HL-60/S4 treated with retinoic acid at 250 ng/mL for 4 days and 3 days (cell line): ENCODE measurements around the gene COPE.

Source experiments
- in situ Hi-C: fragments of 300-500 bp; cut with MboI; formaldehyde crosslinking; loops from 2 replicates; pipeline ENCODE4 v1.7.0; 2022; ENCODE audit warnings: low sequenced_read_pairs

COPE gene

GRCh38 chr19:18868380-18869022, 50.7 kb downstream of the COPE start:
- in situ Hi-C loops, result no loop called here

- in situ Hi-C loops, result no loop called here
Observed at GRCh38 chr19:18867751-18868150, 51.4 kb downstream of the COPE start.

GRCh38 chr19:18867199-18867598, 52.0 kb downstream of the COPE start:
- in situ Hi-C loops, result no loop called here

- in situ Hi-C loops, result no loop called here
Observed at GRCh38 chr19:18866800-18867123, 52.4 kb downstream of the COPE start.

- in situ Hi-C loops, result no loop called here
Observed at GRCh38 chr19:18865973-18866799, 53.0 kb downstream of the COPE start.

- in situ Hi-C loops, result no loop called here
Observed at GRCh38 chr19:18865106-18865972, 53.8 kb downstream of the COPE start.

GRCh38 chr19:18863843-18864362, 55.3 kb downstream of the COPE start:
- in situ Hi-C loops, result no loop called here

GRCh38 chr19:18862976-18863842, 56.0 kb downstream of the COPE start:
- in situ Hi-C loops, result no loop called here

GRCh38 chr19:18861917-18862316, 57.3 kb downstream of the COPE start:
- in situ Hi-C loops, result no loop called here

- in situ Hi-C loops, result no loop called here
Observed at GRCh38 chr19:18861235-18861634, 58.0 kb downstream of the COPE start.

GRCh38 chr19:18860725-18861124, 58.5 kb downstream of the COPE start:
- in situ Hi-C loops, result no loop called here

- in situ Hi-C loops, result no loop called here
Observed at GRCh38 chr19:18860302-18860700, 58.9 kb downstream of the COPE start.

- in situ Hi-C loops, result loop anchor here (10.0 kb wide), 1 partner anchor 405 kb away; no protein-coding TSS in a partner anchor
Observed at GRCh38 chr19:18859676-18860301, 59.4 kb downstream of the COPE start.

GRCh38 chr19:18858906-18859646, 60.1 kb downstream of the COPE start:
- in situ Hi-C loops, result loop anchor here (10.0 kb wide), 1 partner anchor 404 kb away; no protein-coding TSS in a partner anchor

GRCh38 chr19:18857223-18857622, 62.0 kb downstream of the COPE start:
- in situ Hi-C loops, result loop anchor here (10.0 kb wide), 1 partner anchor 402 kb away; no protein-coding TSS in a partner anchor

- in situ Hi-C loops, result loop anchor here (10.0 kb wide), 1 partner anchor 402 kb away; no protein-coding TSS in a partner anchor
Observed at GRCh38 chr19:18856385-18857126, 62.6 kb downstream of the COPE start.

GRCh38 chr19:18855647-18856384, 63.4 kb downstream of the COPE start:
- in situ Hi-C loops, result loop anchor here (10.0 kb wide), 1 partner anchor 401 kb away; no protein-coding TSS in a partner anchor
